Hair follicle dermal papilla cell (primary cell): ENCODE data around the gene ENOX1. TPM values are rescaled to one million over a fixed set of nuclear protein-coding genes. Genes with fewer than 3 reads are reported as not detected.

Source experiments
- small RNA-seq: library from RNA; depleted of rRNA; stranded (forward); fragments of <200 nt; gene quantifications from one replicate; pipeline ENCODE3, GENCODE V24; 2012
- total RNA-seq: library from RNA; depleted of rRNA; stranded (reverse); fragments of >200 nt; gene quantifications from 2 replicates; pipeline ENCODE4 v1.2.3, GENCODE V29; 2012

The ENOX1 gene
- total RNA-seq = 11.9 and 13.1 TPM in 2 replicates

GRCh38 chr13:43786766-43787517, at the start of gene ENOX1:
TSS of gene ENOX1 (minus strand) at chr13:43786972.

Small RNA genes lying within 50 kb of the gene (small RNA-seq; reads per million reads assigned to genes)
- not detected for gene AL162713.1

Other genes with a start within 250 kb of the ENOX1 start
- gene CCDC122, start 92.8 kb upstream of the ENOX1 start, total RNA-seq = 4.7 and 5.5 TPM in 2 replicates
- gene LACC1, start 92.9 kb upstream of the ENOX1 start, total RNA-seq = 12.9 and 18.7 TPM in 2 replicates